HG03575 (cell line): Measurements from ENCODE around the gene THY1.

ENCODE experiments used
- ATAC-seq: cut with Tn5 transposase; IDR thresholded peaks from one replicate; pipeline ENCODE4 v1.9.1; 2021; ENCODE audit not compliant: unreplicated experiment, insufficient number of reproducible peaks, low FRiP score; ENCODE audit errors: extremely low read depth

The THY1 gene

DNA sequence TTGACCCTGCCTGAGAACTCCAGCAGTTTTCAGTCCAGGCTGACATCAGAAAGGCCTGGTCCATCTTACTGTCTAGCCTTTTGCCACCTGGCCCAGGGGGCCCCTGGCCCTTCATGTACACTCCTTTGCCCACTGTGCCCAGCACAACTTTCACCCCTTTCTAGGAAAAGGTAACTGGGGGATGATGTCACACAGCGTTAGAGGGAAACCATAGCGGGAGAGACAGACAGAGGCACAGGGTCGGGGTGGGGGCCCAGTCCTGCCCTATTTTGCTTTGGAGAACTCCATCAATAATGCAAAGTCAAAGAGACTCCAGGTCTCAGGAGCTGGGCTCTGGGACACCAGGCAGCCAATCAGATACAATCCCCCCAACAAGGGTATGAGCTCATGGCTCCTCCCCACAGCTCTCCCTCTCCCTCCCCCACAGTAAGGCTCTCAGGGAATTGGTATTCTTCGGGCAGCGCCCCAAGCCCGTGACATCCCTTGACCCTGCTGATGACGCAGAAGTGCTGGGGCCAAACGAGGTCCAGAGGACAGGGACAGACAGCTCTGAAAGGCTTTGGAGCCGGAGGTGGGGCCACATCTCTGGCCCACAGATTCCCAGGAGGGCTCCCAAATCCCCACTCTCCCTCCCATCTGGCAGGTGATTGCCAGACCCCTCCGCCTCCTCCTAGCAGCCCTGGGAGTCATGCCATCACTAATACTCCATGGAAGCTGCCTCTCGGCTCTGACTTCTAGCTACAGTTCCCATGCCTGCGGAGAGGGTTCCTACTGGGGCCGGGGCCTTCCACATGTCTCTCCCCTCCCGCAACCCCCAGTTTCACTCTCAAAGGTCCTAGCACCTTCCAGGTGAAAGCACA, 47.4 kb downstream of the THY1 start:
- no peak for ATAC-seq

DNA sequence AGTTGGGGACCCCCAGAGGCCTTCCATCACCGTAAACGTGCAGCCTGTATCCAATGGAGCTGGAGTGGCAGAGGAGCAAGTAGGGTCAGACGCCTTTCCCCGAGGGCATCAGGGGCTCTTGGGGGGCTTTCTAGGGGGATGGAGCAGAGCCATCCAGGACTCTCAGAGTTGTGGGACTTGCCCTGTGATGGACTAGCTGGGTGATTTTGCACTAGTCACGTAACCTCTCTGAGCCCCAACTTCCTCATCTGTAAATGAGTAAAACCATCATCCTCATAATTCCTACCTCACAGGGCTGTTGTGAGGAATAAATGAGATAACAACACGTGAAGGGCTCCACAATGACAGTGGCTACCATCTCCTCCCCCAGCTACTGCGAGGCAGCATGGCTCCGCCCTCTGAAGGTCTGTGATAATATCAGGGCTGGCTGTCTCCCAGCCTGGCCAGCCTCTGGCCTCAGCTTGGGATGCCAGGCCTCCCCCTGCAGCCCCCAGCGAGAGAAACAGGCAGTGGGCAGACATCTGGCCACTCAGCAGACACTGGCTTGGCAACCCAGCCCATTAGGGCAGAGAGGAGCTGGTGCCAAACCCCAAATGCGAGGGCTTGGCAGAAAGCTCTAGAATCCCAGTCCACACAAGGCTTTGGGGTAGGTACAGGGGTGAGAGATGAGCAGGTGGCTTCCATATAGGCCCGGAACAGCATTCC, 48.2 kb downstream of the THY1 start:
- no peak for ATAC-seq

DNA sequence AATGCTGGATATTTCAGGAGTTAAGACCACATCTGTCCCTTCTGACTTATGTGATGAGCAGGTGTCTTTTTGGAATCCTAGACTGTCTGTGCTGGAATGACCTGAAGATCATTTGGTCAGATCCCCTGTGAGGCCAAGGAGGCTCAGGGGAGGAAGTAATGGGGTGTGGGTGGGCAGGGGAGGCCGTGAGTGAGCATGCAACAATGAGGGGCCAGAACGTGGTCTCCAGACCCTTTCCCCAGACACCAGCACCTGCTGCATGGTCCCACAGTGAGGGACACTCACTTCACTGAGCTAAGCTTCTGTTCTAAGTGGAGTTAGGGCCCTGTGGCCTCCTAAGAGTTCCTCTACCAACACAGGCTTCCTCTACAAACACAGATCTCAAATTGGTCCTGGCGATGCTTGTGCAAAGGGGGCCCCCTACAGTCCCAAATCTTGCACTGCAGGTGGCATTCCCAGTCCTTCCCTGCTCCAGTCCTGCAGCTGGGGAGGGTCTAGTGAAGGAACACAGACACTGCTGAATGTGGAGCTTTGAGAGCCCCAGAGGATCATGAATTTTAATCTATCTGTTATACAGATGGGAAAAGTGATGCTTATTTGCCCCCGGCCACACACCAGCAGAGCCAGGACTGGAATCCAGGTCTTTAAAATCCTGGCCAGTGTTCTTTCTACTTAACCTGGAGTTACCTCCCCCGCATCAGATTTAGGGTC, 48.9 kb downstream of the THY1 start:
- no peak for ATAC-seq

GRCh38 chr11:119373059-119373920, 49.7 kb downstream of the THY1 start:
- no peak for ATAC-seq

- no peak for ATAC-seq
Observed at GRCh38 chr11:119372260-119373058, 50.5 kb downstream of the THY1 start.

- ATAC-seq: no peak
Observed at GRCh38 chr11:119371778-119372182, 51.2 kb downstream of the THY1 start.

- ATAC-seq: no peak
Observed at GRCh38 chr11:119371067-119371601, 51.8 kb downstream of the THY1 start.

DNA sequence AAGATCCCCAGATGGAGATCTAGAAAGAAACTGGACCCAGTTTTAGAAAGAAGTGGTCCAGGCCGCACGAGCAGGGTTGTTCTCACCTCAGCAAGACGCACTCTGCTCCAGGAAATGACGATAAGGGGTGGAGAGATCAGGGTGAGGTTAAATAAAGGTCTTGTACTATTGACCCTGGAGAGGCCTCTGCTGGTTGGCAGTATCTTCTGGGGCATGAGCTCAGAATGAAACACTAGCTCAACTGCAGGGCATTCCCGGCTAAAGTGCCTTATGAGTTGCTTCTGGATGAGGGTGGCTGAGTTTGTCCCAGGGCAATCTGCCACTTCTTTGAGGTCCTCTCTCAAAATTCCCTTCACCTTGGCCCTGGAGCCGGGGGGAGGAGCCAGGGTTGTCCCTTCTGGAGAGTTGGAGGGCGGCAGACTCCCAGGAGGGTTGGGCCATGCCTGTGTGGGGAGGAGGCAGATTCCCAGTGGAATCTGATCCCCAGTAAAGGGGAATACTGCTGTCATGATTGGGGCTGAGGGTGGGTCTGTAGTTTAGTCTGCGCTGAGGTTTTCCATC, 52.4 kb downstream of the THY1 start:
- ATAC-seq: no peak

GRCh38 chr11:119369132-119369925, 53.6 kb downstream of the THY1 start:
- ATAC-seq: no peak

GRCh38 chr11:119368121-119369034, 54.6 kb downstream of the THY1 start:
- no peak for ATAC-seq

DNA sequence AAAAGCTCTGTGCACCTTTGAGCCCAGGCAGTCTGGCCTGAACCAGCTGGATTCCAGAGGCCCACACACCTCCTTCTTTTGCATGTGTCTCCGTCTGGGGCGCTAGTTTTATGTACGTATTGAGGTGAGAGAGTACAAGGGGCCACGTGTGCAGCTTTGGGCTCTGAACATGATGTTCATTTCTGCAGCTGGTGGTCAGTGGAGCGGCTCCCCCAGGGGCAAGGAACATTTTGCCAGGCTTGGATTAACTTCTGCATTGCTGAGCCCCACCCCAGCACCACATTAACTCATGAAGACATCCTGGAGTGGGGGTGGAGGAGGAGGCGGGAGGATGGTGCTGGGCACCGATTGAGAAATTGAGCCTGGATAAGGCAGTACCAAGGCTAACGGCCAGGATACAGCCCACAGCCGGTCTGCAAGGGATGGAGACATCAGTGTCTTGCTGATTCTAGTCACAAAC, 55.3 kb downstream of the THY1 start:
- no peak for ATAC-seq
